HG03469 (cell line): ENCODE data around the gene BCL7C.
"Not testable (repeated sequence)": the region's sequence is repeated elsewhere in the genome, so short reads cannot be mapped to it uniquely, and the experiment has no call there.

Experiments
- ATAC-seq: cut with Tn5 transposase; IDR thresholded peaks from one replicate; pipeline ENCODE4 v1.9.1; 2021; ENCODE audit warnings: mild to moderate bottlenecking, moderate library complexity, moderate number of reproducible peaks; ENCODE audit not compliant: unreplicated experiment

Gene BCL7C

GRCh38 chr16:30893744-30894539 lies at the start of gene BCL7C:
Gene BCL7C, minus strand, starts transcription at chr16:30894077. Its CDS starts 133 bp downstream, at chr16:30893944.
- no peak for ATAC-seq

DNA sequence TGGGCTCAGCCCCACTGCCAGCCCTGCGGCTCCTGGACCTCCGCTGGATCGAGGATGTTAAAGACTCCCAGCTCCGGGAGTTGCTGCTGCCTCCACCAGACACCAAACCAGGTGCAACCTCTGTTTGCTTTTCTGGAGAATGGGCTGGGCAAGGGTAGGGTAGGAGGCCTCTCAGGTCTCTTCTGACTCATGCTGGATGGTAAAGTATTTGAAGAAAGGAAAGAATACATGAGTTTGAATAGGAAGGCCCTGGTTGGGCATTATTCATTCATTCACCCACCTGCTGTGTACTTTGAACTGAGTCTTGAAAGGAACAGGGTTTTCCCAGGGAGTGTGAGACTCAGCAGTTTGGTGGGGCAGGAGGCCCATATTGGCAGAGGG lies 48.5 kb upstream of the BCL7C start:
- no peak for ATAC-seq

DNA sequence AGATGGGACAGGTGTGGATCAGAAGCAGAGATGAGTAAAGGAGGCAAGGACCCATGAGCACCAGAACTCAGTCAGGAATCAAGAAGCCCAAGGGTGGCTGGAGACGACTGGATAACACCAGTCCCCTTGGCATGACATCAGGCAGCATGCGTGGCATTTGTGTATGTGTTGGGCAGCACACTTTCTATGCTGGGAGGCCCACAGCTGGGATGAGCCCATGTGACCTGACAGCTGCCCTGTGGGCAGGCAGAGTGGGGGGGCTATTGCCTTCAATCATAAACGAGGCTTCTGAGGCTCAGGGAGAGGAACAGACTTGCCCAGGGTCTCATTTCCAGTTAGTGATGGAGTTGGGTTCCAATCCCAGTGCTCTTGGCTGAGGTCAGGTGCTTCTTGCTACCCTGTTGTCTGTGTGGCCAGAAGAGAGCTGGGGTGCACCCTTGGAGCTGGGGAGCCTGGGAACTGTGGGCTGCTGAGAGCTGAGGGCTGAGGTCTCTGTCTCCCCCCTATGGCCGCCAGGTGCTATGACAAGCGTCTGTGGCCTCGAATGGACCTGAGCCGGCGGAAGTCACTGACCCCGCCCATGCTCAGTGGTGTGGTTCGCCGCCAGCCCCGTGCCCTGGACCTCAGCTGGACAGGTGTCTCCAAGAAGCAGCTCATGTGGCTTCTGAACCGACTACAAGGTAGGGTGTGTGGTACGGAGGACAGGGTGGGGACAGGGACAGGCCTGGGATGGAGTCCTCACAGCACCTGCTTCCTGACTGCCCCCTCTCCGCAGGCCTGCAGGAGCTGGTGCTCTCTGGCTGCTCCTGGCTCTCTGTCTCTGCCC lies 47.9 kb upstream of the BCL7C start:
- ATAC-seq: no peak

DNA sequence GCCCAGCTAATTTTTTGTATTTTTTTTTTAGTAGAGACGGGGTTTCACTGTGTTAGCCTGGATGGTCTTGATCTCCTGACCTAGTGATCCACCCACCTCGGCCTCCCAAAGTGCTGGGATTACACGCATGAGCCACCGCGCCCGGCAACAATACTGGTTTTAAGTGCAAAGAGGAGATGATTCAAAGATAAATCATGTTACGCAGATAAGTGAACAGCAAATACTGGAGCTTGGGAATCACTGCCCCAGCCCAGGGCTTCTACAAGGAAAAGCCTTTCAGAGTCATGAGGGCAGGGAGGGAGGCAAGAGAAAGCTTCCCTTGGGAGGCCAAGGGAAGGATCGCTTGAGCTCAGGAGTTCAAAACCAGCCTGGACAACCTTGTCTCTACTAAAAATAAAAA lies 45.7 kb upstream of the BCL7C start:
- not testable (repeated sequence) for ATAC-seq

DNA sequence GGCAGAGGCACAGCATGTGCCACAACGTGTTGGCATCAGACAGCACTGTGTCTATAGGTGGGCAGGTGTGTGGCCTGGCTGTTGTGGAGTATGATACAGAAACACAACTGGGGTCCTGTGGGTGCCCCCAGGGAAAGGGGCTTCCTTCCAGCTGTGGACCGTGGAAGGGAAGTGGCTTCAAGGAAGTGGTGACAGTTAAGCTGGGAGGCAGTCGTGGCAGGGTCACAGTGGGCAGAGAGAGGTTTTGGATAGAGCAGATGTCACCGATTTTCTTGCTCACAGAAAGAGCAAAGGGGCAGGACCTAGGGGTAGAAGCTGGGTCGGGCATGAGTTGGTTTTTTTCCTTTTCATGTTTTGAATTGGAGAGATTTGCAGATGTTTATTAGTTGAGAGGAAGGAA lies 43.8 kb upstream of the BCL7C start:
- ATAC-seq: no peak

GRCh38 chr16:30934827-30935557 lies 41.1 kb upstream of the BCL7C start:
- ATAC-seq: no peak

GRCh38 chr16:30931068-30931650 lies 37.3 kb upstream of the BCL7C start:
- no peak for ATAC-seq

GRCh38 chr16:30930160-30930571 lies 36.3 kb upstream of the BCL7C start:
- ATAC-seq: no peak

DNA sequence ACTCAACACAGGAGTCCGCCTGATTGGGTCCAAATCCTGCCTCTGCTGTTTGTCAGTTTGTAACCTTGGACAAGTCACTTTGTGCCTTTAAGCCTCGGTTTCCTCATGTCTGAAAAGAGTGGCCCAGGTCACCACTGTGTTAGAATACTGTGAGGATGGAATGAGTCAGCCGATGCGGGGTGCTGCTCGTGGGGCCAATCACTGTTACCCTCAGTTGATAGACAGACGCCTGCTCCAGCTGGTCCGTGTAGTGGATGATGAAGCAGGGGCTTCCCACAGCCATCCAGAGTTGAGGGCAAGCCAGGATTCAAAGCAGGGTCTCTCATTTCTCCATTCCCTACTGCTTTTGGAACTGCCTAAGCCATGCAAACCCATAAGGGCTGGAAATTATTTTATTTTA lies 35.3 kb upstream of the BCL7C start:
- no peak for ATAC-seq

DNA sequence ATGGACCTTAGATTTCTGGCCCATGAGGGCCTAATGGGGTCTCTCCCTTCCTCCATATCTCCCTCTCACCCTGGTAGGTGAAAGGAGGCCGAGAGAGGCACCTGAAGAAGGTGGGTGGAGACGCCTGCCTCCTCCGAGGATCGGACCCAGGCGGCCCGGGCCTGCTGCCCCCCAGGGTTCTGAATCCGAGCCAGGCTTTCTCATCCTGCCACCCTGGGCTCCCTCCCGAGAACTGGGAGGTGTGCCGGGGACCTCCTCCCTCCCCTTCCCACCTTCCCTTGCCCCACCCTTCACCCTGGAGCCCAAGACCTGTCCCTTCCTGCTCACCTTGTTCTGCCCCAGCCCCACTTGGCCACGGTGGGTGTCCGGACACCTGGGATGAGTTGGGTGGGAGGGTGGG lies 34.5 kb upstream of the BCL7C start:
- ATAC-seq: no peak

- no peak for ATAC-seq
Measured at GRCh38 chr16:30927789-30928378, 34.0 kb upstream of the BCL7C start.

GRCh38 chr16:30926937-30927788 lies 33.3 kb upstream of the BCL7C start:
- no peak for ATAC-seq

GRCh38 chr16:30925995-30926811 lies 32.3 kb upstream of the BCL7C start:
- ATAC-seq: no peak

DNA sequence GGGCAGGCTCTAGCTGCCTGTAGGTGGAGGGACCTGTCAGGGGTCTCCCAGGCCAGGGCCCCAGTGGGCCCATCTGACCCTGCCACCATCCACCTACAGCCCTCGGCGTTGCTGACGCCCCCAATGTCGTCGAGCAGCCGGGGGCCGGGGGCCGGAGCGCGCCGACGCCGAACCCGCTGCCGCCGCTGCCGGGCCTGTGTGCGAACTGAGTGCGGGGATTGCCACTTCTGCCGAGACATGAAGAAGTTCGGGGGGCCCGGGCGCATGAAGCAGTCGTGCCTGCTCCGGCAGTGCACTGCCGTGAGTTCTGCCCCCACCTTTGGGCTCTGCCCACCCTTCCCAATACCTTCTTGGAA lies 31.7 kb upstream of the BCL7C start:
- no peak for ATAC-seq

- no peak for ATAC-seq
Measured at GRCh38 chr16:30924913-30925631, 31.2 kb upstream of the BCL7C start.

- ATAC-seq: no peak
Measured at GRCh38 chr16:30924076-30924912, 30.4 kb upstream of the BCL7C start.

DNA sequence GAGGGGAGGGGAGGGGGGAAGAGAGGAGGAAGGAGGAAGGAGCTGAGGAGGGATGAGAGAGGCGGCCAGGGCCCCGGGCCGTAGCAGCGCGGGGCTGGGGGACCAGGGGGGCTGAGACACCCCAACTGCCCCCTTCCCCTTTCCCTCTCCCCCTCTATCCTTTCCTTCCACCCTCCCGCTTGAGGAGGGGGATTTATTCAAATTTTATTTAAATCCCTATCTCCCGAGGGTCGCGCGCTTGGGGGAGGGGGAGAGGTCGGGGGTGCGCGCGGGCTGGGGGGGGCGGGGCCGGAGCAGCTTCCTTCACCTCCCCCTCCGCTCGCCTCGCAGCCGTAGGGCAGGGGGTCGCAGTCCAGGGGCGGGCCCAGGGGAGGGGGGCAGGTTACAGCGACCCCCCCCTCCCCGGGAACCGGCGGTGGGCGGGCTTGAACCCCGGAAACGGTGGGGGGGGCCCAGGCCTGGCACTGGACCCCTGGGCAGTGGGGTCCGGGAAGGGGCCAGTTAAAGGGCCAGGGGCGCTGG lies 29.7 kb upstream of the BCL7C start, which contains the start of gene FBXL19:
Gene FBXL19 (plus strand): TSS at position 19 of the 522 bp plus-strand sequence. CDS start 2,183 bp downstream, outside the sequence.
- no peak for ATAC-seq
